GM10248 (cell line): ENCODE results near the gene ARHGAP29.

Experiments
- CTCF ChIA-PET: fragments of 300-600 bp; sonication (Branson Sonifier 250); formaldehyde crosslinking; extraction: SDS; loops from one replicate; lab custom pipeline; 2021; ENCODE audit warnings: antibody characterized with exemption; lab: Yijun Ruan, JAX
- POLR2A ChIA-PET: fragments of 350-650 bp; sonication (Branson Sonifier 250); formaldehyde crosslinking; extraction: SDS; loops from one replicate; lab custom pipeline; 2020; ENCODE audit warnings: antibody characterized with exemption; lab: Yijun Ruan, JAX
- DNase-seq: peaks from one replicate; pipeline ENCODE4 v3.0.0; 2012; ENCODE audit errors: extremely low spot score
- CTCF ChIP-seq: IDR thresholded peaks from 2 replicates; pipeline ENCODE4 v1.5.1; 2012; ENCODE audit warnings: mild to moderate bottlenecking, low read depth; ENCODE audit errors: extremely low read depth, missing control alignments, control extremely low read depth

ARHGAP29 gene

GRCh38 chr1:94193128-94193527, 44.3 kb downstream of the ARHGAP29 start:
- ChIA-PET POLR2A (no interaction called here), CTCF (no interaction called here)
- TF ChIP-seq CTCF = no peak
- DNase-seq = no peak

- no peak for TF ChIP-seq CTCF
- CTCF ChIA-PET = interaction anchor here (1.0 to 1.7 kb wide), 3 partner anchors 13 to 42 kb away, joined by 3 to 5 read pairs (median 3); no protein-coding TSS in a partner anchor
- POLR2A ChIA-PET = no interaction called here
- no peak for DNase-seq
Measured at GRCh38 chr1:94191216-94191615, 46.2 kb downstream of the ARHGAP29 start.

- ChIA-PET POLR2A (no interaction called here), CTCF (interaction anchor here (1.0 kb wide), 1 partner anchor 14 kb away, joined by 3 read pairs; no protein-coding TSS in a partner anchor)
- no peak for TF ChIP-seq CTCF
- no peak for DNase-seq
Measured at GRCh38 chr1:94186946-94187345, 50.4 kb downstream of the ARHGAP29 start.

- no peak for DNase-seq
Measured at GRCh38 chr1:94183197-94183815, 54.1 kb downstream of the ARHGAP29 start.

GRCh38 chr1:94182191-94182590, 55.2 kb downstream of the ARHGAP29 start:
- POLR2A ChIA-PET = no interaction called here
- CTCF ChIA-PET = no interaction called here
- DNase-seq = no peak
- no peak for TF ChIP-seq CTCF

More at GRCh38 chr1:94183197-94183815, 54.1 kb downstream of the ARHGAP29 start:
- no peak for TF ChIP-seq CTCF
- POLR2A ChIA-PET = no interaction called here
- CTCF ChIA-PET = no interaction called here

GRCh38 chr1:94180650-94181049, 56.7 kb downstream of the ARHGAP29 start:
- CTCF ChIA-PET = interaction anchor here (1.1 kb wide), 1 partner anchor 15 kb away, joined by 3 read pairs; no protein-coding TSS in a partner anchor
- POLR2A ChIA-PET = no interaction called here
- no peak for TF ChIP-seq CTCF
- DNase-seq = no peak
